ENCODE data around the gene RDX. TPM values are rescaled to one million over a fixed set of nuclear protein-coding genes. Genes with fewer than 3 reads are reported as not detected.
"Not testable (repeated sequence)": the region's sequence is repeated elsewhere in the genome, so short reads cannot be mapped to it uniquely, and the experiment has no call there.

Gene RDX
- total and polyA plus RNA-seq, 10 of the 15 experiments (the other 5 are each of a cell fraction or from before 2014, with no cell fraction given) = 24.6 to 62.2 (median 47.8) TPM

- intact Hi-C loops (cut with micrococcal nuclease; ENCODE audit: unreplicated experiment); H3K36me3 ChIP-seq (ENCODE audit: control insufficient read depth in 2 of 2, insufficient read depth in 2 of 2, low read length in 1 of 2); RAD21 ChIA-PET (ENCODE audit: unreplicated experiment); H3K9me3 ChIP-seq (replicated peaks; ENCODE audit: control insufficient read depth, insufficient read depth, low read length); H3K4me1 ChIP-seq (ENCODE audit: control insufficient read depth, insufficient read depth, low read length); in situ Hi-C loops (cut with MboI); H3K9ac ChIP-seq (ENCODE audit: control insufficient read depth, insufficient read depth, low read length); H3K79me2 ChIP-seq (ENCODE audit: control insufficient read depth, insufficient read depth, low read length); BruUV-seq (replicated peaks); CTCF ChIA-PET; FAIRE-seq; H3K4me2 ChIP-seq (ENCODE audit: control insufficient read depth, insufficient read depth); H2AFZ ChIP-seq (ENCODE audit: control insufficient read depth, low read depth, low read length); H3K4me3 ChIP-seq; DNase-seq (ENCODE audit: low read depth, low spot score); H3K27ac ChIP-seq (ENCODE audit: control insufficient read depth, insufficient read depth); H4K20me1 ChIP-seq (ENCODE audit: control insufficient read depth, insufficient read depth); ATAC-seq; H3K27me3 ChIP-seq (replicated peaks in 1 of 2; ENCODE audit: control insufficient read depth in 2 of 2, insufficient read depth in 2 of 2, low read length in 1 of 2): not testable (repeated sequence)
- WGBS (ENCODE audit: insufficient coverage, insufficient replicate concordance, low lambda C conversion rate, missing lambda C conversion rate) = 57% methylated on average over 3 of the region's 4 CpGs
- ChIA-PET POLR2A (interaction anchor here (0.6 to 0.7 kb wide), 3 partner anchors 32 to 585 kb away, joined by 3 read pairs; no protein-coding TSS in a partner anchor), SMC1A (ENCODE audit: uncharacterized antibody, unreplicated experiment) (interaction anchor here (0.6 to 1.0 kb wide), 2 partner anchors 23 to 105 kb away, joined by 3 to 4 read pairs; no protein-coding TSS in a partner anchor)
Measured at GRCh38 chr11:110306019-110306388, 9.6 kb upstream of the RDX start.

DNA sequence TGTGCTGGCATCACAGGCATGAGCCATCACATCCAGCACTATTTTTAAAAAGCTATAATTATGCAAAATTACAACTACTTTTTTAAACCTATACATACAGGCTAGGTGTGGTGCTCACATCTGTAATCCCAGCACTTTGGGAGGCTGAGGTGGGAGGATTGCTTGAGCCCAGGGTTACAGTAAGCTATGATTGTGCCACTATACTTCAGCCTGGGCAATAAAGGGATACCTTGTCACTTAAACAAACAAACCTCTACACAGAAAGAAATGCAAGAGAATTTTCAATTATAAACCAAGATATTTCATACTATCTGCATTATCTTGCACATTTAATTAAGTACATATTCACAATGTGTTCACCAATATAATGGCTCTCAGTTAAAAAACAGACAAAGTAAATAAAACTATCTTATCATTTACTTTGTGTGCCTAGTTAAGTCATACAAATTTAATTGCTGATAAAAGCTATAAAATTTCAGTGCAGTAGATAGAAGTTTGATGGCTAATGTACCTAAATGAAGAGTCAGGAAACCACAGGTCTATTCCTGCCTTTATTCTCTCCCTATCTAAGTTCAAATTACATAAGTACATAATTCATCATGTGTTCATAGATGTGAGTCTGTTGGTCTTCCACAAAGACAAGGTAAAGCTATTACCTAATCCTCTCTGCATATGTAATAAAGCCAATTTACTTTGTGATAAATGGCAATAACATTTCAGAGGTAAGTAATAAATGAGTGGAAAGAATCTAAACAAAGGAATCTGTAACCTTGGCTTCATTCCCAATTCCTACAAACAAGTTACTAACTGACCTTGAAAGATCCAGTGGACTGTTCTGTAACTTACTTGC lies 9.0 kb upstream of the RDX start:
- Histone ChIP-seq H3K79me2 (ENCODE audit: control insufficient read depth, insufficient read depth, low read length) (no peaks in the 10 kb centered on the region), H3K27ac (ENCODE audit: control insufficient read depth, insufficient read depth) (no peak overlapping the region), H3K36me3 (ENCODE audit: control insufficient read depth in 2 of 2, insufficient read depth in 2 of 2, low read length in 1 of 2) (no peaks in the 10 kb centered on the region), H4K20me1 (ENCODE audit: control insufficient read depth, insufficient read depth) (no peaks in the 10 kb centered on the region), H3K4me1 (ENCODE audit: control insufficient read depth, insufficient read depth, low read length) (no peaks in the 10 kb centered on the region), H2AFZ (ENCODE audit: control insufficient read depth, low read depth, low read length) (no peak overlapping the region), H3K27me3 (replicated peaks in 1 of 2; ENCODE audit: control insufficient read depth in 2 of 2, insufficient read depth in 2 of 2, low read length in 1 of 2) (no peaks in the 10 kb centered on the region), H3K9ac (ENCODE audit: control insufficient read depth, insufficient read depth, low read length) (no peak overlapping the region), H3K4me2 (ENCODE audit: control insufficient read depth, insufficient read depth) (no peak overlapping the region), H3K4me3 (no peak overlapping the region), H3K9me3 (replicated peaks; ENCODE audit: control insufficient read depth, insufficient read depth, low read length) (no peaks in the 10 kb centered on the region)
- SMC1A ChIA-PET (ENCODE audit: uncharacterized antibody, unreplicated experiment) = interaction anchor here (0.7 to 1.0 kb wide), 2 partner anchors 67 to 104 kb away, joined by 3 to 4 read pairs; no protein-coding TSS in a partner anchor
- intact Hi-C loops (cut with micrococcal nuclease; ENCODE audit: unreplicated experiment) = no loop called here
- RAD21 ChIA-PET (ENCODE audit: unreplicated experiment) = interaction anchor here (0.9 kb wide), 1 partner anchor 10 kb away, joined by 3 read pairs; no protein-coding TSS in a partner anchor
- TF ChIP-seq NR2F1 (conservative IDR thresholded peaks at IDR 0.05) = no peak
- ATAC-seq = no peak
- no peak for FAIRE-seq
- CTCF ChIA-PET = interaction anchor here (1.0 kb wide), 1 partner anchor 104 kb away, joined by 4 read pairs; no protein-coding TSS in a partner anchor
- no TSS peak for BruUV-seq (replicated peaks)
- POLR2A ChIA-PET = no interaction called here
- in situ Hi-C loops (cut with MboI) = no loop called here
- no peak for DNase-seq (ENCODE audit: low read depth, low spot score)
